Heart right ventricle (tissue), 16 donors: ENCODE data around the gene PFKP. TPM values are rescaled to one million over a fixed set of nuclear protein-coding genes. Genes with fewer than 3 reads are reported as not detected.

ENCODE experiments used
- ATAC-seq, 8 donors: fragments of 200-7000 bp; cut with Tn5 transposase; one replicate each; pipeline ENCODE4 v1.9.1; 2020; ENCODE audit warnings: mild to moderate bottlenecking in 8 of 8, moderate library complexity in 8 of 8, moderate number of reproducible peaks in 1 of 8
- DNase-seq, 2 donors: peaks; one replicate each; pipeline ENCODE4 v3.0.0-alpha.2; 2020
- H3K27ac ChIP-seq, 10 donors: fragments of 200-600 bp; sonication (generic) in 2 of 10; one replicate each; pipeline versions ENCODE4 v1.5.0 to v1.8.0; 2020 to 2022; ENCODE audit warnings: mild to moderate bottlenecking in 3 of 10
- H3K27me3 ChIP-seq, 7 donors: fragments of 200-600 bp; one replicate each; pipeline ENCODE4 v1.8.0; 2021 to 2022; ENCODE audit warnings: mild to moderate bottlenecking in 2 of 7
- H3K36me3 ChIP-seq, 9 donors: fragments of 200-600 bp; sonication (generic) in 1 of 9; one replicate each; pipeline versions ENCODE4 v1.5.0 to v1.8.0; 2020 to 2022; ENCODE audit warnings: mild to moderate bottlenecking in 2 of 9
- H3K4me1 ChIP-seq, 9 donors: fragments of 200-600 bp; sonication (generic) in 1 of 9; one replicate each; pipeline versions ENCODE4 v1.5.0 to v1.8.0; 2020 to 2022; ENCODE audit warnings: mild to moderate bottlenecking in 4 of 9
- H3K4me3 ChIP-seq, 10 donors: fragments of 200-600 bp; sonication (generic) in 2 of 10; one replicate each; pipeline versions ENCODE4 v1.5.0 to v1.8.0; 2020 to 2022; ENCODE audit warnings: mild to moderate bottlenecking in 7 of 10, moderate library complexity in 2 of 10
- H3K9me3 ChIP-seq, 11 donors: fragments of 200-600 bp in 10 of 11; sonication (generic) in 2 of 11; one replicate each; pipeline versions ENCODE4 v1.5.0 to v1.8.0; 2013 to 2022; ENCODE audit warnings: mild to moderate bottlenecking in 2 of 11, control low read depth in 1 of 11, moderate library complexity in 1 of 11
- CTCF ChIP-seq, 9 donors: fragments of 200-600 bp; sonication (generic) in 2 of 9; IDR thresholded peaks; one replicate each; pipeline versions ENCODE4 v1.5.0 to v1.8.0; 2021 to 2022; ENCODE audit warnings: antibody characterized with exemption in 9 of 9, mild to moderate bottlenecking in 5 of 9, moderate library complexity in 1 of 9
- WGBS, 2 donors: extraction: QIAGEN DNeasy Blood & Tissue Kit; methylation state at CpG; one replicate each; pipeline ENCODE4 v1.1.7; 2013; ENCODE audit warnings: inconsistent platforms in 1 of 2; 5-methylcytosine and 5-hydroxymethylcytosine counted together
- intact Hi-C, 10 donors: fragments of 100-400 bp; cut with DNase I; formaldehyde crosslinking; loops; one replicate each; pipeline versions ENCODE4 v1.11.1 to v1.14.2; 2022
- polyA plus RNA-seq, 2 donors: library from polyadenylated mRNA; stranded (reverse); fragments of 200-250 nt; gene quantifications; one replicate each; pipeline ENCODE4 v1.2.3, GENCODE V29; 2013
- total RNA-seq, 10 donors: library from RNA; stranded (reverse); fragmentation: NEBNext Ultra II Directional in 3 of 10; extraction: Animal tissue kit (Norgen Biotek cat#: 25700) in 3 of 10; gene quantifications; one replicate each; pipeline versions ENCODE4 v1.2.1 to v1.2.4, GENCODE V29; 2021 to 2023
- donor health status: Arrhythmogenic right ventricular cardiomyopathy.
- donor health status: ischemic (EF 13 %, LVEDD 7.1; RV severe dilation, severe dysfunction).
- donor health status: healthy with polysubstance abuse.
- donor health status: DM: no; HTN: yes; CAD: no.
- donor health status: DM: no; HTN: no; CAD: no.
- donor health status: ischemic (EF 25% LVEDD 6.9; RV normal size, moderate dysfunction).
- donor health status: ischemic (EF 25% LVEDD 5.7; RV mildly dilated, moderate dysfunction).
- donor health status: healthy.
- donor health status: DM: yes; HTN: yes; CAD: no.
- donor health status: Ischemic cardiomyopathy.
- donor health status: ischemic (EF 35%, LVEDD 5.7; RV mildly dilated, moderate dysfunction).
- donor health status: nonischemic (EF 11% LVEDD 7.7; RV severe dilation, severe dysfunction).
- donor health status: DM: yes; HTN: yes; CAD: no.
- donor health status: PGD.
- donor health status: ischemic (EF 29% LVEDD 5.4; RV normal size, mild dysfunction).
- donor health status: nonischemic (EF 23%, LVEDD 6.1; RV moderate dilation, normal function).

PFKP gene
- total and polyA plus RNA-seq, 12 donors = 68.3 to 316 (median 220) TPM

- no peak for ATAC-seq
Observed at GRCh38 chr10:3139216-3139910, 72.0 kb downstream of the PFKP start.

GRCh38 chr10:3140280-3140679, 72.9 kb downstream of the PFKP start:
- Histone ChIP-seq H3K4me1 (peaks cover 0 to 40% (median 26%) of the 10 kb centered on the region in 9 donors), H3K27ac (peak overlapping the region in 1 of 10 donors; percentile 3), H3K4me3 (no peak overlapping the region), H3K9me3 (no peaks in the 10 kb centered on the region), H3K27me3 (no peaks in the 10 kb centered on the region), H3K36me3 (peaks cover 0 to 100% (median 71%) of the 10 kb centered on the region in 9 donors)
- DNase-seq (no peak), ATAC-seq (peak in 1 of 8 donors; percentile 15)
- no peak for TF ChIP-seq CTCF (IDR thresholded peaks at IDR 0.05)
- WGBS, 2 donors = 57 to 64% methylated on average over 9 of the region's 9 CpGs
- intact Hi-C loops = no loop called here

More at GRCh38 chr10:3139216-3139910, 72.0 kb downstream of the PFKP start:
- Histone ChIP-seq H3K27ac (peak overlapping the region in 1 of 10 donors; percentile 3), H3K4me1 (peaks cover 0 to 41% (median 26%) of the 10 kb centered on the region in 9 donors), H3K9me3 (no peaks in the 10 kb centered on the region), H3K36me3 (peaks cover 0 to 100% (median 67%) of the 10 kb centered on the region in 9 donors), H3K4me3 (no peak overlapping the region), H3K27me3 (no peaks in the 10 kb centered on the region)
- 90 to 92% methylated on average over 10 of the region's 10 CpGs for WGBS, 2 donors
- DNase-seq = no peak
- no peak for TF ChIP-seq CTCF (IDR thresholded peaks at IDR 0.05)
- intact Hi-C loops = loop anchor here in 1 of 10 donors (10.0 kb wide), 1 partner anchor 75 kb away; the partner anchor contains the start of gene PFKP

- no peak overlapping the region for H3K4me3 ChIP-seq
- H3K9me3 ChIP-seq = no peaks in the 10 kb centered on the region
- WGBS, 2 donors = 77 to 92% methylated on average over 21 of the region's 21 CpGs
- intact Hi-C loops = no loop called here
- H3K27me3 ChIP-seq = no peaks in the 10 kb centered on the region
- DNase-seq (no peak), ATAC-seq (no peak)
- peaks cover 0 to 31% (median 23%) of the 10 kb centered on the region in 9 donors for H3K4me1 ChIP-seq
- peaks cover 0 to 100% (median 70%) of the 10 kb centered on the region in 9 donors for H3K36me3 ChIP-seq
- no peak overlapping the region for H3K27ac ChIP-seq
- no peak for TF ChIP-seq CTCF (IDR thresholded peaks at IDR 0.05)
Observed at GRCh38 chr10:3141351-3142005, 74.1 kb downstream of the PFKP start.

- DNase-seq (no peak), ATAC-seq (peak in 3 of 8 donors; percentile 5 to 27 (median 19))
- H3K4me1 ChIP-seq = peaks cover 0 to 22% (median 16%) of the 10 kb centered on the region in 9 donors
- TF ChIP-seq CTCF (IDR thresholded peaks at IDR 0.05) = no peak
- H3K4me3 ChIP-seq = no peak overlapping the region
- intact Hi-C loops = no loop called here
- 78 to 84% methylated on average over 14 of the region's 14 CpGs for WGBS, 2 donors
- H3K9me3 ChIP-seq = no peaks in the 10 kb centered on the region
- H3K36me3 ChIP-seq = peaks cover 0 to 100% (median 72%) of the 10 kb centered on the region in 9 donors
- no peaks in the 10 kb centered on the region for H3K27me3 ChIP-seq
- H3K27ac ChIP-seq = peak overlapping the region in 1 of 10 donors; percentile 37
Observed at GRCh38 chr10:3142146-3142875, 75.0 kb downstream of the PFKP start.
